ENCODE data around the gene TRIM47. TPM values are rescaled to one million over a fixed set of nuclear protein-coding genes. Genes with fewer than 3 reads are reported as not detected.
A peak's percentile ranks its signal among the peaks of the same experiment; 100 is the strongest.

TRIM47 gene
- total RNA-seq, 1 experiment from 2014 or later: 25.7 TPM

GRCh38 chr17:75830164-75831031, 48.0 kb downstream of the TRIM47 start:
- BruUV-seq (replicated peaks): no TSS peak
- Mint-ChIP-seq H3K27me3 (ENCODE audit: insufficient read depth, unreplicated experiment) (no peaks in the 10 kb centered on the region), H3K36me3 (ENCODE audit: insufficient read depth, unreplicated experiment) (no peaks in the 10 kb centered on the region), H3K27ac (ENCODE audit: low read depth, unreplicated experiment) (no peak overlapping the region), H3K4me1 (ENCODE audit: insufficient read depth, unreplicated experiment) (peaks cover 7% of the 10 kb centered on the region), H3K9me3 (ENCODE audit: unreplicated experiment) (no peaks in the 10 kb centered on the region), H3K4me3 (ENCODE audit: unreplicated experiment) (no peak overlapping the region)
- CTCF ChIA-PET: interaction anchor here (0.6 to 2.0 kb wide), 13 partner anchors 9 to 240 kb away, joined by 3 to 7 read pairs (median 4); no protein-coding TSS in a partner anchor
- TF ChIP-seq CTCF (IDR thresholded peaks at IDR 0.05; ENCODE audit: unreplicated experiment): peak; percentile 60
- intact Hi-C loops (cut with micrococcal nuclease): no loop called here
- DNase-seq (ENCODE audit: unreplicated experiment): no peak
- POLR2A ChIA-PET: interaction anchor here (0.7 to 1.5 kb wide), 3 partner anchors 46 to 52 kb away, joined by 3 read pairs; no protein-coding TSS in a partner anchor

GRCh38 chr17:75829747-75830146, 48.6 kb downstream of the TRIM47 start:
- no peak for TF ChIP-seq CTCF (IDR thresholded peaks at IDR 0.05; ENCODE audit: unreplicated experiment)
- POLR2A ChIA-PET: interaction anchor here (0.7 to 1.5 kb wide), 3 partner anchors 46 to 51 kb away, joined by 3 read pairs; no protein-coding TSS in a partner anchor

GRCh38 chr17:75828741-75829140, 49.6 kb downstream of the TRIM47 start:
- ChIA-PET CTCF (interaction anchor here (0.5 to 0.7 kb wide), 3 partner anchors 66 to 75 kb away, joined by 3 read pairs; partner anchors contain the start of gene TRIM65), POLR2A (interaction anchor here (1.5 kb wide), 1 partner anchor 45 kb away, joined by 3 read pairs; no protein-coding TSS in a partner anchor)
- H3K4me1 Mint-ChIP-seq (ENCODE audit: insufficient read depth, unreplicated experiment): peaks cover 7% of the 10 kb centered on the region
- no peak overlapping the region for H3K27ac Mint-ChIP-seq (ENCODE audit: low read depth, unreplicated experiment)
- no peak for DNase-seq (ENCODE audit: unreplicated experiment)
- TF ChIP-seq CTCF (IDR thresholded peaks at IDR 0.05; ENCODE audit: unreplicated experiment): no peak
- H3K4me3 Mint-ChIP-seq (ENCODE audit: unreplicated experiment): no peak overlapping the region
- no peaks in the 10 kb centered on the region for H3K27me3 Mint-ChIP-seq (ENCODE audit: insufficient read depth, unreplicated experiment)
- H3K36me3 Mint-ChIP-seq (ENCODE audit: insufficient read depth, unreplicated experiment): no peaks in the 10 kb centered on the region
- H3K9me3 Mint-ChIP-seq (ENCODE audit: unreplicated experiment): no peaks in the 10 kb centered on the region
- BruUV-seq (replicated peaks): no TSS peak
- intact Hi-C loops (cut with micrococcal nuclease): no loop called here

More at GRCh38 chr17:75829747-75830146, 48.6 kb downstream of the TRIM47 start:
- H3K4me1 Mint-ChIP-seq (ENCODE audit: insufficient read depth, unreplicated experiment): peaks cover 7% of the 10 kb centered on the region
- no peak for DNase-seq (ENCODE audit: unreplicated experiment)
- no peak overlapping the region for H3K4me3 Mint-ChIP-seq (ENCODE audit: unreplicated experiment)
- H3K27me3 Mint-ChIP-seq (ENCODE audit: insufficient read depth, unreplicated experiment): no peaks in the 10 kb centered on the region
- CTCF ChIA-PET: interaction anchor here (0.6 to 2.0 kb wide), 10 partner anchors 13 to 240 kb away, joined by 3 to 7 read pairs (median 4); no protein-coding TSS in a partner anchor
- H3K27ac Mint-ChIP-seq (ENCODE audit: low read depth, unreplicated experiment): no peak overlapping the region
- intact Hi-C loops (cut with micrococcal nuclease): no loop called here
- H3K9me3 Mint-ChIP-seq (ENCODE audit: unreplicated experiment): no peaks in the 10 kb centered on the region
- no peaks in the 10 kb centered on the region for H3K36me3 Mint-ChIP-seq (ENCODE audit: insufficient read depth, unreplicated experiment)
- BruUV-seq (replicated peaks): no TSS peak

- no peak for TF ChIP-seq CTCF (IDR thresholded peaks at IDR 0.05; ENCODE audit: unreplicated experiment)
- Mint-ChIP-seq H3K4me3 (ENCODE audit: unreplicated experiment) (no peak overlapping the region), H3K27ac (ENCODE audit: low read depth, unreplicated experiment) (no peak overlapping the region), H3K36me3 (ENCODE audit: insufficient read depth, unreplicated experiment) (no peaks in the 10 kb centered on the region), H3K9me3 (ENCODE audit: unreplicated experiment) (no peaks in the 10 kb centered on the region), H3K27me3 (ENCODE audit: insufficient read depth, unreplicated experiment) (no peaks in the 10 kb centered on the region), H3K4me1 (ENCODE audit: insufficient read depth, unreplicated experiment) (peaks cover 7% of the 10 kb centered on the region)
- CTCF ChIA-PET: interaction anchor here (0.5 to 0.7 kb wide), 4 partner anchors 30 to 75 kb away, joined by 3 to 4 read pairs (median 3); partner anchors contain the start of gene TRIM65
- intact Hi-C loops (cut with micrococcal nuclease): no loop called here
- no peak for DNase-seq (ENCODE audit: unreplicated experiment)
- POLR2A ChIA-PET: no interaction called here
- no TSS peak for BruUV-seq (replicated peaks)
Observed at GRCh38 chr17:75828076-75828400, 50.3 kb downstream of the TRIM47 start.
